Tibial nerve (tissue), 4 donors: Measurements from ENCODE around the gene LHX2. TPM values are rescaled to one million over a fixed set of nuclear protein-coding genes. Genes with fewer than 3 reads are reported as not detected.

ENCODE experiments used
- DNase-seq, 2 donors: peaks; one replicate each; pipeline ENCODE4 v3.0.0-alpha.2; 2019; ENCODE audit warnings: low spot score in 2 of 2
- H3K27ac ChIP-seq, 4 donors: fragments of 200-600 bp; sonication (generic) in 3 of 4; one replicate each; pipeline ENCODE4 v1.5.1; 2017 to 2019; ENCODE audit warnings: mild to moderate bottlenecking in 1 of 4
- H3K27me3 ChIP-seq, 2 donors: fragments of 200-600 bp; sonication (generic) in 1 of 2; one replicate each; pipeline versions ENCODE4 v1.5.1 to v1.6.0; 2017 to 2019
- H3K36me3 ChIP-seq, 3 donors: fragments of 200-600 bp; sonication (generic); one replicate each; pipeline ENCODE4 v1.5.1; 2018 to 2019
- H3K4me1 ChIP-seq, 4 donors: fragments of 200-600 bp; sonication (generic) in 3 of 4; one replicate each; pipeline ENCODE4 v1.5.1; 2017 to 2019
- H3K4me3 ChIP-seq, 4 donors: fragments of 200-600 bp; sonication (generic) in 3 of 4; one replicate each; pipeline ENCODE4 v1.5.1; 2017 to 2019; ENCODE audit warnings: mild to moderate bottlenecking in 1 of 4, moderate library complexity in 1 of 4
- H3K9me3 ChIP-seq, 4 donors: fragments of 200-600 bp; sonication (generic) in 3 of 4; one replicate each; pipeline ENCODE4 v1.5.1; 2017 to 2019
- CTCF ChIP-seq, 5 experiments: fragments of 200-600 bp in 3 of 5; fragments of 450-650 bp in 2 of 5; sonication (generic) in 3 of 5; IDR thresholded peaks; one replicate each; pipeline ENCODE4 v1.5.1; 2016 to 2019; ENCODE audit warnings: antibody characterized with exemption in 5 of 5, mild to moderate bottlenecking in 3 of 5, moderate library complexity in 2 of 5
- EP300 ChIP-seq, 2 donors: sonication (generic); formaldehyde crosslinking; IDR thresholded peaks; one replicate each; pipeline ENCODE4 v1.6.1; 2017; ENCODE audit warnings: antibody characterized with exemption in 2 of 2, mild to moderate bottlenecking in 1 of 2
- POLR2A ChIP-seq, 2 donors: fragments of 450-650 bp; IDR thresholded peaks; one replicate each; pipeline ENCODE4 v1.6.1; 2017; ENCODE audit warnings: antibody characterized with exemption in 2 of 2, mild to moderate bottlenecking in 2 of 2, moderate library complexity in 2 of 2
- WGBS, 2 donors: methylation state at CpG; one replicate each; pipeline ENCODE4 v1.1.5; 2018; 5-methylcytosine and 5-hydroxymethylcytosine counted together
- total RNA-seq, 4 donors: library from RNA; depleted of rRNA; stranded (reverse); fragments of >200 nt; gene quantifications; one replicate each; pipeline ENCODE4 v1.1.0, GENCODE V29; 2016

The LHX2 gene
- total RNA-seq, 4 donors from 2014 or later, result not detected

GRCh38 chr9:124017051-124017928, 5.7 kb downstream of the LHX2 start:
- no peak for DNase-seq
- TF ChIP-seq POLR2A (IDR thresholded peaks at IDR 0.05) (no peak), CTCF (IDR thresholded peaks at IDR 0.05) (no peak), EP300 (IDR thresholded peaks at IDR 0.05) (no peak)
- Histone ChIP-seq H3K4me3 (peak overlapping the region in 3 of 4 donors; percentile 0 to 36 (median 7)), H3K27ac (no peak overlapping the region), H3K9me3 (no peaks in the 10 kb centered on the region), H3K4me1 (peaks cover 0 to 63% (median 30%) of the 10 kb centered on the region in 4 donors), H3K36me3 (no peaks in the 10 kb centered on the region), H3K27me3 (peaks cover 3 to 100% of the 10 kb centered on the region in 2 donors)
- WGBS, 2 donors, result 3 to 7% methylated on average over 27 to 40 of the region's 73 CpGs

- TF ChIP-seq CTCF (IDR thresholded peaks at IDR 0.05) (no peak), EP300 (IDR thresholded peaks at IDR 0.05) (no peak), POLR2A (IDR thresholded peaks at IDR 0.05) (no peak)
- Histone ChIP-seq H3K27ac (no peak overlapping the region), H3K4me1 (peaks cover 0 to 59% (median 21%) of the 10 kb centered on the region in 4 donors), H3K36me3 (no peaks in the 10 kb centered on the region), H3K9me3 (no peaks in the 10 kb centered on the region), H3K27me3 (peaks cover 3 to 100% of the 10 kb centered on the region in 2 donors), H3K4me3 (peak overlapping the region in 2 of 4 donors; percentile 27 to 36)
- DNase-seq, result no peak
- 4% methylated on average over 55 to 58 of the region's 64 CpGs for WGBS, 2 donors
These were observed 6.6 kb downstream of the LHX2 start for GRCh38 chr9:124017929-124018729.

- peaks cover 0 to 50% (median 21%) of the 10 kb centered on the region in 4 donors for H3K4me1 ChIP-seq
- 10 to 20% methylated on average over 20 to 21 of the region's 21 CpGs for WGBS, 2 donors
- TF ChIP-seq CTCF (IDR thresholded peaks at IDR 0.05), result no peak
- TF ChIP-seq POLR2A (IDR thresholded peaks at IDR 0.05), result no peak
- TF ChIP-seq EP300 (IDR thresholded peaks at IDR 0.05), result no peak
These were observed 7.4 kb downstream of the LHX2 start for GRCh38 chr9:124018730-124019697.

GRCh38 chr9:124019771-124020519, 8.4 kb downstream of the LHX2 start:
- Histone ChIP-seq H3K27me3 (peaks cover 3 to 100% of the 10 kb centered on the region in 2 donors), H3K27ac (no peak overlapping the region), H3K4me3 (no peak overlapping the region), H3K9me3 (no peaks in the 10 kb centered on the region), H3K4me1 (peaks cover 0 to 50% (median 21%) of the 10 kb centered on the region in 4 donors), H3K36me3 (no peaks in the 10 kb centered on the region)
- no peak for DNase-seq
- TF ChIP-seq CTCF (IDR thresholded peaks at IDR 0.05) (no peak), POLR2A (IDR thresholded peaks at IDR 0.05) (no peak), EP300 (IDR thresholded peaks at IDR 0.05) (no peak)
- WGBS, 2 donors, result 17 to 38% methylated on average over 15 of the region's 15 CpGs

More at GRCh38 chr9:124018730-124019697, 7.4 kb downstream of the LHX2 start:
- Histone ChIP-seq H3K9me3 (no peaks in the 10 kb centered on the region), H3K27ac (no peak overlapping the region), H3K27me3 (peaks cover 3 to 100% of the 10 kb centered on the region in 2 donors), H3K4me3 (peak overlapping the region in 1 of 4 donors; percentile 36), H3K36me3 (no peaks in the 10 kb centered on the region)
- DNase-seq, result no peak
